Lower lobe of right lung (tissue), 2 donors: ENCODE measurements around the gene UMPS. TPM values are rescaled to one million over a fixed set of nuclear protein-coding genes. Genes with fewer than 3 reads are reported as not detected.

Experiments
- ATAC-seq, 2 donors: fragments of 200-7000 bp; cut with Tn5 transposase; one replicate each; pipeline ENCODE4 v1.9.1; 2020 to 2022; ENCODE audit warnings: mild to moderate bottlenecking in 2 of 2, moderate library complexity in 2 of 2
- DNase-seq: peaks from one replicate; pipeline ENCODE4 v3.0.0-alpha.2; 2020
- H3K27ac ChIP-seq: fragments of 200-600 bp; one replicate; pipeline ENCODE4 v1.8.0; 2022
- H3K27me3 ChIP-seq: fragments of 200-600 bp; one replicate; pipeline ENCODE4 v1.8.0; 2022; ENCODE audit warnings: low read depth
- H3K36me3 ChIP-seq: fragments of 200-600 bp; one replicate; pipeline ENCODE4 v1.8.0; 2022; ENCODE audit warnings: mild to moderate bottlenecking
- H3K4me1 ChIP-seq: fragments of 200-600 bp; one replicate; pipeline ENCODE4 v1.8.0; 2022
- H3K4me3 ChIP-seq: fragments of 200-600 bp; one replicate; pipeline ENCODE4 v1.8.0; 2022; ENCODE audit warnings: mild to moderate bottlenecking
- H3K9me3 ChIP-seq: fragments of 200-600 bp; one replicate; pipeline ENCODE4 v1.8.0; 2022
- CTCF ChIP-seq: fragments of 200-600 bp; IDR thresholded peaks from one replicate; pipeline ENCODE4 v1.8.0; 2022; ENCODE audit warnings: antibody characterized with exemption, mild to moderate bottlenecking
- intact Hi-C: fragments of 100-400 bp; cut with DNase I; formaldehyde crosslinking; loops from one replicate; pipeline ENCODE4 v1.11.0; 2022
- microRNA-seq: library from miRNA; unstranded; fragments of <30 nt; microRNA quantifications from one replicate; pipeline ENCODE4 v1.2.0, GENCODE V29; 2020; ENCODE audit warnings: borderline number of aligned reads
- total RNA-seq: library from RNA; stranded (reverse); fragmentation: NEBNext Ultra II Directional; extraction: Animal tissue kit (Norgen Biotek cat#: 25700); gene quantifications from one replicate; pipeline ENCODE4 v1.2.1, GENCODE V29; 2021
- donor health status: DM: no; HTN: yes; CAD: no; lungs with severe emphysema.

The UMPS gene
- total RNA-seq, 1 donor from 2014 or later, result 27.8 TPM

- H3K4me3 ChIP-seq, result no peak overlapping the region
- no peak for DNase-seq
- no peak for ATAC-seq
- no peaks in the 10 kb centered on the region for H3K27me3 ChIP-seq
- peaks cover 4% of the 10 kb centered on the region for H3K4me1 ChIP-seq
- no peak overlapping the region for H3K27ac ChIP-seq
- no peaks in the 10 kb centered on the region for H3K9me3 ChIP-seq
- H3K36me3 ChIP-seq, result peaks cover 24% of the 10 kb centered on the region
- no peak for TF ChIP-seq CTCF
- intact Hi-C loops, result no loop called here
Observed at GRCh38 chr3:124792341-124793040, 62.2 kb downstream of the UMPS start.

- intact Hi-C loops, result no loop called here
- Histone ChIP-seq H3K4me3 (no peak overlapping the region), H3K36me3 (peaks cover 24% of the 10 kb centered on the region), H3K27me3 (no peaks in the 10 kb centered on the region), H3K9me3 (no peaks in the 10 kb centered on the region), H3K27ac (no peak overlapping the region), H3K4me1 (peaks cover 4% of the 10 kb centered on the region)
- ATAC-seq, result no peak
- TF ChIP-seq CTCF, result no peak
- no peak for DNase-seq
Observed at GRCh38 chr3:124793054-124793739, 62.9 kb downstream of the UMPS start.

- TF ChIP-seq CTCF, result no peak
- DNase-seq, result no peak
- intact Hi-C loops, result no loop called here
Observed at GRCh38 chr3:124796477-124796876, 66.2 kb downstream of the UMPS start.

GRCh38 chr3:124797426-124797945 lies 67.2 kb downstream of the UMPS start:
- H3K4me3 ChIP-seq, result no peak overlapping the region
- H3K27me3 ChIP-seq, result no peaks in the 10 kb centered on the region
- H3K36me3 ChIP-seq, result peaks cover 24% of the 10 kb centered on the region
- intact Hi-C loops, result no loop called here
- no peak for TF ChIP-seq CTCF
- H3K4me1 ChIP-seq, result peaks cover 17% of the 10 kb centered on the region
- DNase-seq (no peak), ATAC-seq (no peak)
- H3K27ac ChIP-seq, result no peak overlapping the region
- no peaks in the 10 kb centered on the region for H3K9me3 ChIP-seq

More at GRCh38 chr3:124796477-124796876, 66.2 kb downstream of the UMPS start:
- H3K4me3 ChIP-seq, result no peak overlapping the region
- no peak for ATAC-seq
- H3K27ac ChIP-seq, result no peak overlapping the region
- H3K27me3 ChIP-seq, result no peaks in the 10 kb centered on the region
- H3K9me3 ChIP-seq, result no peaks in the 10 kb centered on the region
- peaks cover 24% of the 10 kb centered on the region for H3K36me3 ChIP-seq
- H3K4me1 ChIP-seq, result peaks cover 19% of the 10 kb centered on the region

Small RNA genes lying within 50 kb of the gene (microRNA-seq; reads per million reads assigned to microRNA genes)
- not detected for gene MIR544B

Other genes with a start within 250 kb of the UMPS start
- gene ITGB5, start 156.9 kb downstream of the UMPS start, total RNA-seq, result 93.1 TPM
- 0.18 TPM for gene MUC13, start 204.3 kb downstream of the UMPS start, total RNA-seq